ENCODE measurements around the gene CACNA2D2. TPM values are rescaled to one million over a fixed set of nuclear protein-coding genes. Genes with fewer than 3 reads are reported as not detected.
A peak's percentile ranks its signal among the peaks of the same experiment; 100 is the strongest.

CACNA2D2 gene
- total and polyA plus RNA-seq, 2 of the 8 experiments (the other 6 are each of a cell fraction or from before 2014, with no cell fraction given), result 14.1 to 25.0 TPM

- WGBS, 2 experiments (ENCODE audit: extremely low coverage in 1 of 2, insufficient coverage in 1 of 2, insufficient read length in 1 of 2, insufficient replicate concordance in 2 of 2, low coverage in 1 of 2, low lambda C conversion rate in 2 of 2, missing lambda C conversion rate in 1 of 2), result 91% methylated on average over 10 of the region's 10 CpGs; no CpG with 5 or more reads in 1 of the 2 experiments
- Histone ChIP-seq H3K9ac (replicated peaks in 1 of 4; ENCODE audit: extremely low read depth in 1 of 4, low read depth in 3 of 4, low read length in 3 of 4) (no peak overlapping the region), H3K56ac (replicated peaks; ENCODE audit: insufficient read length, low read depth, low read length) (no peak overlapping the region), H2AFZ (ENCODE audit: low read length) (no peak overlapping the region), H3K4me3 (ENCODE audit: extremely low read depth in 1 of 4, insufficient read depth in 2 of 4, low read depth in 3 of 4, low read length in 4 of 4) (no peak overlapping the region), H4K20me1 (replicated peaks in 1 of 2; ENCODE audit: control insufficient read depth in 1 of 2, insufficient read depth in 2 of 2, low read length in 2 of 2) (peaks cover 0 to 7% of the 10 kb centered on the region in 2 experiments), H3K23ac (ENCODE audit: insufficient read length) (no peak overlapping the region), H4K8ac (ENCODE audit: extremely low read depth, insufficient read depth, low read length) (no peak overlapping the region), H4K91ac (replicated peaks; ENCODE audit: insufficient read length, low read length) (no peak overlapping the region), H3K27me3 (replicated peaks in 1 of 4; ENCODE audit: control insufficient read depth in 3 of 4, extremely low read depth in 1 of 4, insufficient read depth in 3 of 4, low read length in 3 of 4) (peaks cover 0 to 5% (median 0%) of the 10 kb centered on the region in 4 experiments; a peak in 1 of 7 replicates), H2BK20ac (ENCODE audit: low read length) (no peak overlapping the region), H2AK5ac (ENCODE audit: low read depth, low read length) (no peak overlapping the region), H3K4me1 (replicated peaks in 1 of 4; ENCODE audit: control insufficient read depth in 3 of 4, insufficient read depth in 4 of 4, low read length in 3 of 4) (no peaks in the 10 kb centered on the region), H2BK5ac (ENCODE audit: low read depth, low read length) (peak overlapping the region; percentile 15; the same call in 1 of the 2 replicates), H2BK15ac (ENCODE audit: low read length) (no peak overlapping the region), H3K4me2 (ENCODE audit: insufficient read depth in 1 of 2, low read depth in 2 of 2, low read length in 2 of 2) (no peak overlapping the region), H2BK12ac (ENCODE audit: low read depth, low read length) (no peak overlapping the region), H3K79me1 (ENCODE audit: low read depth, low read length) (no peaks in the 10 kb centered on the region), H3K23me2 (ENCODE audit: low read depth, low read length) (no peaks in the 10 kb centered on the region), H3K14ac (ENCODE audit: insufficient read length) (no peak overlapping the region), H4K5ac (ENCODE audit: insufficient read length, low read depth, low read length) (no peak overlapping the region), H3K27ac (ENCODE audit: low read depth, low read length) (no peak overlapping the region), H3K36me3 (ENCODE audit: control insufficient read depth in 2 of 4, insufficient read depth in 4 of 4, low read length in 3 of 4) (no peaks in the 10 kb centered on the region), H3K79me2 (ENCODE audit: control insufficient read depth in 1 of 2, insufficient read depth in 2 of 2, low read length in 2 of 2) (no peaks in the 10 kb centered on the region), H3K4ac (replicated peaks; ENCODE audit: insufficient read length, low read depth, low read length) (no peak overlapping the region), H3K18ac (ENCODE audit: extremely low read depth, low read length) (no peak overlapping the region), H2BK120ac (replicated peaks; ENCODE audit: low read depth, low read length) (no peak overlapping the region), H3K9me3 (ENCODE audit: insufficient read depth in 2 of 2, low read depth in 1 of 2, low read length in 1 of 2) (no peaks in the 10 kb centered on the region)
- FAIRE-seq, result no peak
- ChIA-PET POLR2A (ENCODE audit: partially characterized antibody) (interaction anchor here (0.7 kb wide), 1 partner anchor 130 kb away, joined by 3 read pairs; no protein-coding TSS in a partner anchor), CTCF (ENCODE audit: partially characterized antibody) (interaction anchor here (1.1 to 5.3 kb wide), 7 partner anchors 20 to 156 kb away, joined by 3 to 19 read pairs (median 4); no protein-coding TSS in a partner anchor)
- DNase-seq (ENCODE audit: low read depth in 1 of 2, low spot score in 2 of 2), result no peak
- TF ChIP-seq PHF8 (conservative IDR thresholded peaks at IDR 0.05; ENCODE audit: low read depth, low read length) (no peak), CHD2 (IDR thresholded peaks at IDR 0.05; ENCODE audit: low read length) (no peak), FOSL1 (IDR thresholded peaks at IDR 0.05; ENCODE audit: insufficient read depth, low read depth, low read length) (no peak), KDM4A (IDR thresholded peaks at IDR 0.05; ENCODE audit: low read depth, low read length, severe bottlenecking) (no peak), EGR1 (IDR thresholded peaks at IDR 0.05; ENCODE audit: borderline replicate concordance, low read depth, low read length) (no peak)
These were observed 108.2 kb downstream of the CACNA2D2 start for GRCh38 chr3:50395070-50395860.

Measured in H1 (cell line).